ENCODE results near the gene COPS4.

GRCh38 chr4:83124111-83124780, 89.3 kb downstream of the COPS4 start:
- TF ChIP-seq ZNF274 (IDR thresholded peaks at IDR 0.05; ENCODE audit: low read depth, low read length) = no peak
- no peak for TF ChIP-seq YY1 (IDR thresholded peaks at IDR 0.05; ENCODE audit: insufficient read depth, insufficient read length)

Data from NT2/D1 (cell line).